HG03521 (cell line): ENCODE results near the gene COQ4.
"Not testable (repeated sequence)": the region's sequence is repeated elsewhere in the genome, so short reads cannot be mapped to it uniquely, and the experiment has no call there.

Source experiments
- ATAC-seq: cut with Tn5 transposase; IDR thresholded peaks from one replicate; pipeline ENCODE4 v1.9.1; 2021; ENCODE audit warnings: mild to moderate bottlenecking, moderate library complexity; ENCODE audit not compliant: unreplicated experiment

Gene COQ4

GRCh38 chr9:128322404-128323211 is at the start of gene COQ4, which contains the start of gene TRUB2:
TSS of gene COQ4 (plus strand) at chr9:128322839. CDS start at chr9:128322859, 20 bp downstream.
TSS of gene TRUB2 (minus strand) at chr9:128322447. CDS start at chr9:128322408, 39 bp downstream.
- peak; percentile 82 for ATAC-seq

GRCh38 chr9:128274245-128274644 is 48.4 kb upstream of the COQ4 start:
- no peak for ATAC-seq

GRCh38 chr9:128275198-128276007 is 47.2 kb upstream of the COQ4 start, which contains the start of gene GOLGA2:
TSS of gene GOLGA2 (minus strand) at chr9:128276007. CDS start at chr9:128275976, 31 bp downstream.
- ATAC-seq, result peak; percentile 38

GRCh38 chr9:128276008-128276573 is 46.5 kb upstream of the COQ4 start, which contains the start of gene SWI5:
TSS of gene SWI5 (plus strand) at chr9:128276276.
- peak; percentile 93 for ATAC-seq

- no peak for ATAC-seq
Observed at GRCh38 chr9:128276574-128277270, 45.9 kb upstream of the COQ4 start.

- ATAC-seq, result not testable (repeated sequence)
Observed at GRCh38 chr9:128279088-128280073, 43.3 kb upstream of the COQ4 start.

- ATAC-seq, result no peak
Observed at GRCh38 chr9:128280084-128280622, 42.5 kb upstream of the COQ4 start.

GRCh38 chr9:128282500-128282899 is 40.1 kb upstream of the COQ4 start:
- no peak for ATAC-seq

- no peak for ATAC-seq
Observed at GRCh38 chr9:128285033-128285784, 37.4 kb upstream of the COQ4 start.

- ATAC-seq, result no peak
Observed at GRCh38 chr9:128286440-128286839, 36.2 kb upstream of the COQ4 start.

GRCh38 chr9:128288273-128289004 is 34.2 kb upstream of the COQ4 start:
- no peak for ATAC-seq

- ATAC-seq, result no peak
Observed at GRCh38 chr9:128292009-128292408, 30.6 kb upstream of the COQ4 start.

GRCh38 chr9:128293091-128293490 is 29.5 kb upstream of the COQ4 start:
- ATAC-seq, result no peak

GRCh38 chr9:128294142-128294541 is 28.5 kb upstream of the COQ4 start:
- ATAC-seq, result no peak

GRCh38 chr9:128296340-128297220 is 26.1 kb upstream of the COQ4 start:
- no peak for ATAC-seq

- ATAC-seq, result no peak
Observed at GRCh38 chr9:128297221-128297773, 25.3 kb upstream of the COQ4 start.
